GM12891 (cell line): Measurements from ENCODE around the gene AUNIP.
"Not testable (repeated sequence)": the region's sequence is repeated elsewhere in the genome, so short reads cannot be mapped to it uniquely, and the experiment has no call there.

Experiments
- DNase-seq: peaks from one replicate; pipeline ENCODE4 v3.0.0; 2011; ENCODE audit warnings: low spot score; ENCODE audit not compliant: insufficient read length
- FAIRE-seq: peaks from 2 replicates; lab custom pipeline; 2011; peaks lifted over from hg19 to GRCh38; lab: Jason Lieb, UNC
- PAX5 ChIP-seq: IDR thresholded peaks from 2 replicates; pipeline ENCODE4 v1.6.1; 2011; ENCODE audit warnings: low read length, moderate library complexity, mild to moderate bottlenecking; ENCODE audit not compliant: insufficient read depth, severe bottlenecking
- POLR2A ChIP-seq: IDR thresholded peaks from 2 replicates; pipeline ENCODE4 v1.6.1; 2011; ENCODE audit warnings: low read depth, low read length, control low read depth
- POLR2AphosphoS5 ChIP-seq: IDR thresholded peaks from 2 replicates; pipeline ENCODE4 v1.6.1; 2011; ENCODE audit warnings: low read depth, low read length, control low read depth
- POU2F2 ChIP-seq: IDR thresholded peaks from 2 replicates; pipeline ENCODE4 v1.6.1; 2011; ENCODE audit warnings: low read depth, mild to moderate bottlenecking, control low read depth, low read length, moderate library complexity
- SPI1 ChIP-seq: IDR thresholded peaks from 2 replicates; pipeline ENCODE4 v1.6.1; 2011; ENCODE audit warnings: low read depth, low read length, control low read depth
- TAF1 ChIP-seq: IDR thresholded peaks from 2 replicates; pipeline ENCODE4 v1.6.1; 2011; ENCODE audit warnings: low read depth, low read length, control low read depth

AUNIP gene

DNA sequence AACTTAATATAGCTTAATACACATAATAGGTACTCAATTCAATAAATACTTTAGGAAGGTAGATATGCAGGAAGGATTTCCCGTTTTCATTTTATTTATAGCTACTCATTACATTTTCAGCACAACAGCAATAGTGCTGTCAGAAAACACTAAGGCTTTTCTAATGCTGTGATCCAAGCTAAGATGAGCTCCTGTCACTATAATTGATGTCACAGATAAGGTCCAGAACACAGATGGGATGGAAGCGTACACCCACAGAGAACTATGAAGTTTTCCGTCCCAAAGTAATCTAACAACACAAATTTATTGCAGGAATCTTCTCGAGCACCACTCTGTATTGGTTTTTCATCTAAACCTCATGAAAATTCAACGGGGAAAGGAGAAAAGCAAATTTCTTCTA is 13.6 kb downstream of the AUNIP start:
- no peak for DNase-seq
- no peak for FAIRE-seq

DNA sequence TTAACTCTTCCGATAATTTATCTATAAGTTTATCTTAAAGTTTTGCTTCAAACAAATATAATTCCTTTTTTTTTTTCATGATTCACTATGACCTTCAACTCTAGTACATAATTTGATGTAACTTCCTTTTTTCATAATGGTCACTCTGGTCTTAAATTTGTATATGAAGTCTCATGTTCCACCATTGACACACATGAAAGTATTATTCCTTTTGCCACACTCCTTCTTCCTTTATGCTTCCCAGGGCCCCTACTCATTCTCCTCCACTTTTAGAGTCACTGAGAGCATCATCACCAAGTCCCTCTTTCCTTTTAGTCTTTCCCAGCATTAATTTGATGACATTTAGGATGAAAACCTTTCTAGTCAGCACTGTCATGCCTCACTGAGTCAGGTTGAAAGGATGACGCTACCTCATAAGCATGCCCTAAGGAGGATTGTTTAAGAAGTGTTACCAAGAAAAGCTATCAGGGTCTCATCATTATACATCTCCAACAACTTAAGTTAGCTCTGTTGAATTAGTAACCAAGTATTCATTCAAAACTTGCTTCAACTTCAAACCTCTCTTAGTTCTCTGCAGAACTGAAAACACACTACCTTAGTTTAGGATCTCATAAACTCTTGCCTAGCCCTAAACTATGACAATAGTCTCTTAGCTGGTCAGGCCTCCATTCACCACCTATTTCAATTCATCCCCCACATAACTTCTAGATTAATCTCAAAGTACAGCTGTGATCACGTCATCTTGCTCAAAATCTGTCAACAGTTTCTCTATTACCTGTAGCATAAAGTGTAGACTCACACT is 14.5 kb downstream of the AUNIP start:
- FAIRE-seq (peak; percentile 78), DNase-seq (no peak)

More for the DNA sequence above, 13.6 kb downstream of the AUNIP start:
- TF ChIP-seq SPI1, result no peak
- TF ChIP-seq POU2F2, result no peak
- TF ChIP-seq POLR2A, result no peak
- no peak for TF ChIP-seq PAX5
- no peak for TF ChIP-seq TAF1
- no peak for TF ChIP-seq POLR2AphosphoS5

DNA sequence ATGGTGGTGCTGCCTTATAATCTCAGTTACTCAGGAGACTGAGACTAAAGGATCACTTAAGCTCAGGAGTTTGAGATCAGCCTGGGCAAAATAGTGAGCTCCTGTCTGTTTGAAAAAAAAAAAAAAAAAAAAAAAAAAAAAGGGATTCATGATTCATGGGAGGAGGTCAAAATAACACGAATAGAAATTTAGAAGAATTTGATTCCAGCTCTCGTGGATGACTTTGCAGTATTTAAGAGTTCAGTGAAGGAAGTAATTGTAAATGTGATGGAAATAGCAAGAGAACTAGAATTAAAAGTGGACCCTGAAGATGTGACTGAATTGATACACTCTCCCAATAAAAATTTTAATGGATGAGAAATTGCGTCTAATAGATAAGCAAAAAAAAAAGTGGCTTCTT is 15.8 kb downstream of the AUNIP start:
- no peak for DNase-seq
- no peak for FAIRE-seq
- no peak for TF ChIP-seq TAF1
- TF ChIP-seq PAX5, result no peak
- TF ChIP-seq SPI1, result no peak
- TF ChIP-seq POLR2A, result no peak
- no peak for TF ChIP-seq POU2F2
- no peak for TF ChIP-seq POLR2AphosphoS5

More for the DNA sequence above, 14.5 kb downstream of the AUNIP start:
- TF ChIP-seq PAX5 (no peak), POU2F2 (no peak), TAF1 (no peak), POLR2AphosphoS5 (no peak), POLR2A (no peak), SPI1 (no peak)

DNA sequence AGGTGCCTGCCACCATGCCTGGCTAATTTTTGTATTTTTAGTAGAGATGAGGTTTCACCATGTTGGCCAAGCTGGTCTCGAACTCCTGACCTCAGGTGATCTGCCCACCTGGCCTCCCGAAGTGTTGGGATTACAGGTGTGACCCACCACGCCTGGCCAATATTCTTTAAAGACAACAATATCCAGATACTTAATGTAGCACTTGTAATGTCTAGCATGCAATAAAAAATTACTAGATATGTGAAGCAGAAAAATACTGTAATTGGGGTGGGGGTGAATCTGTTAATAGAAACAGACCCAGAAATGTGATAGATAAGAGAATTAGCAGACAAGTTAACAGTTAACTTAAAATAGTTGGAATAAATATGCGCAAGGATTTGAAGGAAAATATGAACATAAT is 19.4 kb downstream of the AUNIP start:
- not testable (repeated sequence) for FAIRE-seq, DNase-seq

DNA sequence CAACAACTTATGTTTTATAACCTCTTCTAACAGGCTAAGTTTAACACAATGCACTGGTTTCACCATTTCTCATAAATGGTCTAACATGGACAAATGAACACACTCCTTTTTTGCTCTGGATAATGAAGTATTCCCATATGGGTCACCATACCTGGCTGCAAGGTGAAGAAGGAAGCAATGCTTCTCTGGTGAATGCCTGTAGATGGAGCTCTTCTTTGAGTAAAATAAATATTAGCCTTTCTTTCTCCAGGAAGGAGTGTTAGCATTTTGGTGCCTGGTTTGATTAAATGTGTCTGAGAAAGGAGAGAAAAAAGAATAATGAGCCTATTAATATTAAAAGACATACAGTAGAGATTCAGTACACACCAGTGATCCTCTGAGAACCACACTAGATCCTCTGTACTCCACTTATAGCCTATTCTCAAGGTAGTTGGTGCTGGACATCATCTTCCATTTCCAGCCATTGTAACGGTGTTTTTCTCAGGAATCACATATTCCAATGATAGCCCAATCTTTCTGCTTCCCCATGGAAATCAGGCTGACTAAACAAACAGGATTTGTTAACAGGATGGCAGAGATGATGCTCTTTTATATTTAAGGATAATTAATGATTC is 21.9 kb downstream of the AUNIP start:
- TF ChIP-seq SPI1 (no peak), TAF1 (no peak), POLR2A (no peak), POLR2AphosphoS5 (no peak)
- FAIRE-seq (peak; percentile 83), DNase-seq (no peak)

DNA sequence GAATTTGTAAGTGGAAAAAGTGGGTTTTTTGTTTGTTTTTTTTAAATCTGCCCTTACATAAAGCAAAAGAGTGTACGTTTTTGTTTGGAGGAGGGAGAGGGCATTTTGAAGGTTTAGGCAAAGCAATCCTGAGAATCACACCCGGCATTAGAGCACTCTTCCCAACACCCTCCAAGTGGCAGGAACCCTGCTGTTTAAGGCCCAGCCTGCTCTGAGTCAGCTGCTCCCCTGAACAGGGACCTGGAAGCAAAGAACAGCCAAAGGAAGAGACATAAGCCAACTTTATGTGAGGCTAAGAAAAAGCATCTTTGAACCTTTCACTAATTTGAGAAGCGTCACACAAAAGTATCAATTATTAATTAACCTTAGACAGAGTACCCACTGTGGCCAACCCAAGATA is 22.6 kb downstream of the AUNIP start:
- DNase-seq (no peak), FAIRE-seq (no peak)
- TF ChIP-seq TAF1, result no peak

DNA sequence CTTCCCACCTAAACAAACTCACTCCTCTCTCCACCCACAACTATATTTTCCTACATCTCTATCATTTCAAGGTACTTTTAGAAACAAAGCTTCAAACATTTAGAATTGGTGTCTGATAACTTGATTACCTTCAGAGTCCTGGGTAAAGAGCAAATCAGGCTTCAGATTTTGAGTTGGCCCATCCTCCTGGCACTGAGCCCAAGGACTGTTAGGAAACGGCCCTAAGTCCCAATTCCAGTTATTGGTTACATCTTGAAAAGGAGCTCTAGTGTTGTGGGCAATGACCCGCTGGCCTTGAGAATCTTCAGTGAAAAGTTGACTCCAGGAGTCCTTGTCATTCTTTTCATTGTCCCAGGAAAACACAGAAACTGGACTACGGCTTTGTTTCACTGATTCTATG is 24.4 kb downstream of the AUNIP start:
- FAIRE-seq, result no peak

DNA sequence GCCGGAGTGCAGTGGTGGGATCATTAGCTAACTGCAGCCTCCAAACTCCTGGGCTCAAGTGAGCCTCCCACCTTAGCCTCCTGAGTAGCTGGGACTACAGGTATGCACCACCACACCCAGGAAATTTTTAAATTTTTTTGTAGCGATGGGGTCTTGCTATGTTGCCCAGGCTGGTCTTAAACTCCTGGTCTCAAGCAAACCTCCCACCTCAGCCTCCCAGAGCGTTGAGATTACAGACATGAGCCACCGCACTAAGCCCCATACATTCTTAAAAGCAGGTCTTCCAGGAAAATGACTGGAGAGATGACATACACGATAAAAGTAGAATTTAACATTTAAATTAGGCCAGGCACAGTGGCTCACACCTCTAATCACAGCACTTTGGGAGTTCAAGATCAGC is 26.1 kb downstream of the AUNIP start:
- TF ChIP-seq PAX5, result no peak
- no peak for TF ChIP-seq POU2F2
- TF ChIP-seq POLR2A, result no peak
- no peak for TF ChIP-seq POLR2AphosphoS5
- no peak for TF ChIP-seq SPI1
- no peak for TF ChIP-seq TAF1
- FAIRE-seq (no peak), DNase-seq (no peak)

More for the DNA sequence above, 24.4 kb downstream of the AUNIP start:
- DNase-seq, result no peak
- no peak for TF ChIP-seq POLR2AphosphoS5
- TF ChIP-seq POU2F2, result no peak

DNA sequence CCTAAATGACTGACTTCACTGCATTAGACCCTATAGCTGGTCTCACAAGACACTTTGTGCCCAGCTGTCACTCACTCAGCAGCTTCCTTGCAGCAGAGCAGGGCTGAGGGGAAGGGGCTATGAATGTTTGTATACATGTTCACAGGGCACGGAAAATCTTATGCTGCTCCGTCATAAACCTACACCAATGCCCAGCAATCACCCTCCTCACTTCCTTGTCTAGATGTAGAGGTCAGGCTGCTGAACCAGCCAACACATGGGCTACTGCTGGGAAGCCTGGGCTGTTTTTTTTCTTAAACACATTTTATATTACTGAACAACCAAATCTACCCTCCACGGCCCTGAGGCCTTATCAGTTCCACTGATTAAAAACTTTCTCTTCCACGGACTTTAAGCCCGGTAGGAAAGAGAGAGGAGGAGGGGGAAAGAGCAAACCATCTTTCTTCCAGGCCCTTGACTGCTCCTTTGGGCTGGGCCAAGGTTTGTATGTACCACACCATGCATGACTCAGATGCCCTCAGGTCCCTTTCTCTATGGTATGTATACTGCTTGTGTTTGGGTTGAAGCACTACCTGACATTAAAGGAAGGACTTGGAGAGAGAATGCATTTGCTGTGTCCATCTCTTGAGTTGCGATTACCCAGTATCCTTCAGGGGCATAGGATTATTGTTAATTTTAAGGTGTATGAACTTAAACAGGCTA is 26.8 kb downstream of the AUNIP start:
- FAIRE-seq, result no peak
- TF ChIP-seq PAX5 (no peak), POLR2A (no peak), SPI1 (no peak), POLR2AphosphoS5 (no peak), TAF1 (no peak), POU2F2 (no peak)
- no peak for DNase-seq
